Loucy (cell line): Measurements from ENCODE around the gene LIN52.

Experiments
- H2AFZ ChIP-seq: fragments of 200-600 bp; sonication (generic); 2 replicates; pipeline ENCODE4 v1.6.0; 2016; ENCODE audit warnings: antibody characterized with exemption, mild to moderate bottlenecking, low read length, moderate library complexity
- H3F3A ChIP-seq: fragments of 200-600 bp; 2 replicates; pipeline ENCODE4 v1.6.0; 2016; ENCODE audit warnings: antibody characterized with exemption, low read depth, mild to moderate bottlenecking
- H3K27me3 ChIP-seq: fragments of 200-600 bp; sonication (generic); 2 replicates; pipeline ENCODE4 v1.6.1; 2014; ENCODE audit warnings: low read length, mild to moderate bottlenecking; ENCODE audit not compliant: insufficient read depth, poor library complexity, severe bottlenecking
- H3K36me3 ChIP-seq: fragments of 200-600 bp; sonication (generic); 2 replicates; pipeline ENCODE4 v1.6.1; 2016; ENCODE audit warnings: low read length; ENCODE audit not compliant: insufficient read depth
- H3K4me1 ChIP-seq: fragments of 200-600 bp; sonication (generic); 2 replicates; pipeline ENCODE4 v1.5.1; 2014; ENCODE audit warnings: low read length, mild to moderate bottlenecking; ENCODE audit not compliant: insufficient read depth, poor library complexity, severe bottlenecking
- H3K4me2 ChIP-seq: fragments of 200-600 bp; sonication (generic); 2 replicates; pipeline ENCODE4 v1.6.0; 2014; ENCODE audit warnings: antibody characterized with exemption, low read length, low read depth, mild to moderate bottlenecking; ENCODE audit not compliant: poor library complexity, severe bottlenecking
- H3K4me3 ChIP-seq: fragments of 200-600 bp; sonication (generic); 2 replicates; pipeline ENCODE4 v1.5.1; 2014; ENCODE audit warnings: low read length, mild to moderate bottlenecking, mixed read lengths; ENCODE audit not compliant: poor library complexity, severe bottlenecking
- H3K79me2 ChIP-seq: fragments of 200-600 bp; sonication (generic); 2 replicates; pipeline ENCODE4 v1.6.1; 2014; ENCODE audit warnings: low read length; ENCODE audit not compliant: insufficient read depth
- H3K9ac ChIP-seq: fragments of 200-600 bp; sonication (generic); 2 replicates; pipeline ENCODE4 v1.6.0; 2014; ENCODE audit warnings: mild to moderate bottlenecking, low read depth, low read length, moderate library complexity; ENCODE audit not compliant: poor library complexity, severe bottlenecking
- H3K9me2 ChIP-seq: fragments of 200-600 bp; sonication (generic); replicated peaks from 2 replicates; pipeline ENCODE4 v1.6.1; 2016; ENCODE audit warnings: low read depth, low read length, mixed read lengths
- H3K9me3 ChIP-seq: fragments of 200-600 bp; sonication (generic); 2 replicates; pipeline ENCODE4 v1.6.1; 2014; ENCODE audit warnings: mild to moderate bottlenecking, antibody characterized with exemption, low read length, low read depth; ENCODE audit not compliant: insufficient read depth
- H4K20me1 ChIP-seq: fragments of 200-600 bp; sonication (generic); 2 replicates; pipeline ENCODE4 v1.6.0; 2014; ENCODE audit warnings: antibody characterized with exemption, low read length, mild to moderate bottlenecking; ENCODE audit not compliant: insufficient read depth, poor library complexity, severe bottlenecking
- CTCF ChIP-seq: fragments of 200-600 bp; sonication (generic); conservative IDR thresholded peaks from 2 replicates; pipeline ENCODE4 v1.5.1; 2014; ENCODE audit warnings: mild to moderate bottlenecking, antibody characterized with exemption, low read length
- EZH2phosphoT487 ChIP-seq: fragments of 200-600 bp; IDR thresholded peaks from 2 replicates; pipeline ENCODE4 v1.6.1; 2018; ENCODE audit warnings: antibody characterized with exemption, mild to moderate bottlenecking, moderate library complexity, borderline replicate concordance

Gene LIN52

GRCh38 chr14:74205882-74206281 lies 121.1 kb downstream of the LIN52 start:
- H3K36me3 ChIP-seq: no peaks in the 10 kb centered on the region; the same call in 1 of the 2 replicates
- H3K4me2 ChIP-seq: no peak overlapping the region
- no peaks in the 10 kb centered on the region for H3K9me3 ChIP-seq
- no peaks in the 10 kb centered on the region for H3K9me2 ChIP-seq
- H3K27me3 ChIP-seq: no peaks in the 10 kb centered on the region
- H3K9ac ChIP-seq: no peak overlapping the region
- H3K79me2 ChIP-seq: no peaks in the 10 kb centered on the region
- H3K4me1 ChIP-seq: no peaks in the 10 kb centered on the region
- no peak for TF ChIP-seq EZH2phosphoT487
- no peak overlapping the region for H3K4me3 ChIP-seq
- H4K20me1 ChIP-seq: no peaks in the 10 kb centered on the region
- no peak overlapping the region for H2AFZ ChIP-seq
- H3F3A ChIP-seq: no peaks in the 10 kb centered on the region

GRCh38 chr14:74207943-74208342 lies 123.2 kb downstream of the LIN52 start:
- Histone ChIP-seq H3K9me2 (no peaks in the 10 kb centered on the region), H3K4me1 (no peaks in the 10 kb centered on the region), H3K9me3 (no peaks in the 10 kb centered on the region), H3F3A (no peaks in the 10 kb centered on the region), H3K9ac (no peak overlapping the region), H3K79me2 (no peaks in the 10 kb centered on the region), H4K20me1 (no peaks in the 10 kb centered on the region), H3K36me3 (no peaks in the 10 kb centered on the region; the same call in 1 of the 2 replicates), H3K27me3 (no peaks in the 10 kb centered on the region), H3K4me2 (no peak overlapping the region), H3K4me3 (no peak overlapping the region), H2AFZ (no peak overlapping the region)
- TF ChIP-seq EZH2phosphoT487 (no peak), CTCF (peak; percentile 71)

DNA sequence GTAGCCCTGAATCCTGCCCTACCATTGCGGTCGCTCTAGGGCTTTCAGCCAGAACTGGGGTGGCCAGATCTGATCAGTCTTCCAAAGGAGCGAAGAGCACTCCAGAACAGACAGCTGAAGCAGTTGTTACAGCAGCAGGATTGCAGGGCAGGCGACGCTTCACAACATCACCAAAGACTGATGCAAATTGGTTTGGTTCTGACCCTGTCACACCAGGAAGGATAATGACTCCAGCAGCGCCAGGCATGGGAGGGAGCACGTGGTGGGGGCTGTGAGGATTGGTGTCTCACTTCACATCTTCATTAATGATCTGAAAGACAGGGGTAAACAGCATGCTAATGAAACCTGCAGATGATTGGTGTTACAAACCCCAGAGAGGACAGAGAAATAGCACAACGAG lies 123.9 kb downstream of the LIN52 start:
- Histone ChIP-seq H2AFZ (no peak overlapping the region), H3K4me2 (no peak overlapping the region), H3K79me2 (no peaks in the 10 kb centered on the region), H3F3A (no peaks in the 10 kb centered on the region), H3K9me3 (no peaks in the 10 kb centered on the region), H3K4me1 (no peaks in the 10 kb centered on the region), H3K9me2 (no peaks in the 10 kb centered on the region), H3K9ac (no peak overlapping the region), H4K20me1 (no peaks in the 10 kb centered on the region), H3K27me3 (no peaks in the 10 kb centered on the region), H3K36me3 (no peaks in the 10 kb centered on the region), H3K4me3 (no peak overlapping the region)
- TF ChIP-seq EZH2phosphoT487 (no peak), CTCF (no peak)

- no peaks in the 10 kb centered on the region for H3K36me3 ChIP-seq
- H3K9me3 ChIP-seq: no peaks in the 10 kb centered on the region
- no peaks in the 10 kb centered on the region for H3K79me2 ChIP-seq
- H3K4me3 ChIP-seq: no peak overlapping the region
- TF ChIP-seq EZH2phosphoT487: no peak
- TF ChIP-seq CTCF: no peak
- no peak overlapping the region for H3K4me2 ChIP-seq
- H3K9me2 ChIP-seq: no peaks in the 10 kb centered on the region
- H3K27me3 ChIP-seq: no peaks in the 10 kb centered on the region
- no peaks in the 10 kb centered on the region for H4K20me1 ChIP-seq
- no peak overlapping the region for H2AFZ ChIP-seq
- no peaks in the 10 kb centered on the region for H3F3A ChIP-seq
- H3K9ac ChIP-seq: no peak overlapping the region
- no peaks in the 10 kb centered on the region for H3K4me1 ChIP-seq
These were observed 127.3 kb downstream of the LIN52 start for GRCh38 chr14:74211945-74212580.
